Measurements from ENCODE around the gene SH3PXD2B.

- TF ChIP-seq RXRA (CRISPR knock-in tag; IDR thresholded peaks at IDR 0.05) (no peak), POLR2AphosphoS5 (IDR thresholded peaks at IDR 0.05; ENCODE audit: low read depth, low read length) (no peak), ZNF777 (CRISPR knock-in tag; IDR thresholded peaks at IDR 0.05) (no peak), GTF2F1 (IDR thresholded peaks at IDR 0.05; ENCODE audit: low read length) (no peak), XRCC5 (optimal IDR thresholded peaks at IDR 0.05; ENCODE audit: low read length) (no peak), ZNF264 (CRISPR knock-in tag; IDR thresholded peaks at IDR 0.05) (no peak)
These were observed 48.1 kb upstream of the SH3PXD2B start for GRCh38 chr5:172502410-172502809.
